Cerebellar cortex (tissue), 1 donor: Measurements from ENCODE around the gene USP4.
A peak's percentile ranks its signal among the peaks of the same experiment; 100 is the strongest.

Experiments used
- DNase-seq: peaks from one replicate; pipeline ENCODE4 v3.0.0-alpha.2; 2015; ENCODE audit warnings: low spot score

USP4 gene

GRCh38 chr3:49296781-49297411 lies 43.0 kb downstream of the USP4 start:
- DNase-seq: no peak

- DNase-seq: peak; percentile 22
Measured at GRCh38 chr3:49295489-49296058, 44.3 kb downstream of the USP4 start.

DNA sequence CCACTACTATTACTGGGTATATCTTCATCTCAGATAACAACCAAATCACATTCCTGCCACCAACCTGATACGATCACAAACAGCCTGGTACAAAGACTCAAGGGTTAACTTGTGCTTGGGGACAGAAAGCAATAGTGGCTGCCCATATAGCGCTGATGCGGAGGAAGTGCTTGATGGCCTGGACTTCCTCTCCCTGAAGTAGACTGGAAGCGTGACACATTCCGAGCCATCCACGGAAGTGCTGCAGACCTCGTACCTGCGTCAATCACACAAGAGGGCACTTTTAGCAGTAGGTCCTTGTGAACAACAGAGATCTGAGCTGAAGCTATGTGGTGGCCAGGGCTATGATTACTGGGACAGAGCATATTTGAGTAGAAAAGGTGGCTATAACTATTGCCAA lies 45.5 kb downstream of the USP4 start:
- no peak for DNase-seq

- no peak for DNase-seq
Measured at GRCh38 chr3:49283997-49284396, 55.9 kb downstream of the USP4 start.

DNA sequence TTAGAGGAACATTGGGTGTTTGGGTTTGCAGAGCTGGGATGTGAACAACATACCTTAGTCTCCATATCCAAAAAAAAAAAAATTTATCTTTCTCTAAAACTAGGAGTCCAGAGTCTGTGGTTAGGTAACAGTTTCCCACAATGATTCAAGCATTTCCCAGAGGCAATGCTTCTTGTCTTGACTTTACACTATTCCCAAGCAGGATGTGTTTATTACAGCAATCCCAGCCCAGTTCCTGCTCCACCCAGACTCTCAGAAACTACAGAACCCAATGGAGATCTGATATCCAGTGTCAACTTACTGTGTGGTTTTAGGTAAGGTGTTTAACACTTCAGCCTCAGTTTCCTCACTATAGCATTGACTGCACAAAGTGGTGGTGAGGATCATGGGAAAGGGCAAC lies 60.5 kb downstream of the USP4 start:
- DNase-seq: no peak

- DNase-seq: no peak
Measured at GRCh38 chr3:49278548-49278947, 61.3 kb downstream of the USP4 start.

GRCh38 chr3:49277383-49277775 lies 62.5 kb downstream of the USP4 start:
- peak; percentile 30 for DNase-seq

DNA sequence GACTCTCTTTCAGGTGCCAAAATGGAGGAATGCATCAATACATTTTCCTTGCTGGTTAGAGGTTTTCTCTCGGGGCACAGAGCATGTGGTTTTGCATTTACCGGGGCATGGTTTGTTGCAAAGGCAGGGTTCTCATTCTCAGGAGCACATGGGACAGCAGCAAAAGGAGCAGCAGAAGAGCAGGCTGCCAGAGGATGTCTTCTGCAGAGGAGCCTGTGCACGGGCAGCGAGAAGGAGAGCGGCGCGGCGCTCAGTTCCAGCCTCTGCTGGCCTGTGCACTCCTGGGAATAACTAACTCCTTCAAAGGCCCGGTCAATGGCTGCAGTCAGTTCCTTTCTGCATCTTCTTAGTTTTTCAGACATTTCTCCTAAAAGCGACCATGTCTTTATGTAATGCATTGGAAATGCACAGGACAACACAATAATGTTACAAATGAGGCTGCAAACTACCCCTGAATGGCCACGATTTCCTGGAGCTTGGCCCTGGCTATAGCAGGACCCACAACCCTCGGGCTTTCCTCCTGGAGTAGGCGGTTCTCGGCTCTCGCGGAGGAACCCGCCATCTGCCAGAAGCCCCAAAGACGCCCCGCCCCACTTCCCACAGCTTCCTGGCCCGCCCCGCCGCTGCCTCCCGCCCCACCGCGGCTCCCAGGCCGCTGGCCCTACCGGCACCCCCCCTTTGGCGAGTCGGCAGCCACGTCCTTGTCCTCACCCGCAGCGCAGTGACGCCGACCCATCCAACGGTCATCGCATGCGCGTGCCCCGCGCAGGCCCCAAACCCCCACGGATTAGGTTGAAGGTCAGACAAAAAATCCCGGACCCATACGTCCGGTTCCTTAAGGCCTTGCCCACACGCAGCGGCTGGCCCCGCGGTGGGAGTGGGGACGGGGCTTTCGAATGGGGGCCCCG lies 63.1 kb downstream of the USP4 start, which contains the start of gene C3orf62:
C3orf62 (minus strand) TSS at position 758 of the 908 bp plus-strand sequence; CDS start at position 398, 360 bp downstream.
- DNase-seq: peak; percentile 77

DNA sequence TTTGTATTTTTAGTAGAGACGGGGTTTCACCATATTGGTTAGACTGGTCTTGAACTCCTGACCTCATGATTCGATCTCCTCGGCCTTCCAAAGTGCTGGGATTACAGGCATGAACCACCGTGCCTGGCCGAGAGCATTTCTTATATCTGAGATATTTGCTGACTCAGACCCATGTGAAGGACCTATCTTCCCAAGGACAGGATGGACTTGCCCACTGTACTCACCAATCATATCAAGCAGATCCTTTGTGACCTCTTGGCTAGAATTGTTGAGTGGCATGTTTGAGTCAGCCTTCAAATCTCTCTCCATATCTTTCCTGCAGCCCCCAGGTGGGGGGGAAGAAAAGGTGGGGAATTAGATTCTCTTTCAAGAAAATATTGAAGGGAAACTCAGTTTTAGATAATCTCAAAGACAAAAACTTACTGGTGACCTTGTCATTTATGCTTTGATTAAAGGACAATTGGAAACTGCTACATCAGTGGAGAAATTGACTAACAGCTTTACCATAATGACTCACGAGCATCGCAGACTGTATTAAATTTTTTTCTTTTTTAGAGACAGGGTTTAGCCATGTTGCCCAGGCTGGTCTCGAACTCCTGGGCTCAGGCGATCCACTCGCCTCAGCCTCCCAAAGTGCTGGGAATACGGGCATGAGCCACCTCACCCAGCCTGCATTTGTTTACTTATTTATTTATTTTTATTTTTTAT lies 65.9 kb downstream of the USP4 start:
- no peak for DNase-seq

GRCh38 chr3:49271047-49271446 lies 68.8 kb downstream of the USP4 start:
- DNase-seq: no peak

DNA sequence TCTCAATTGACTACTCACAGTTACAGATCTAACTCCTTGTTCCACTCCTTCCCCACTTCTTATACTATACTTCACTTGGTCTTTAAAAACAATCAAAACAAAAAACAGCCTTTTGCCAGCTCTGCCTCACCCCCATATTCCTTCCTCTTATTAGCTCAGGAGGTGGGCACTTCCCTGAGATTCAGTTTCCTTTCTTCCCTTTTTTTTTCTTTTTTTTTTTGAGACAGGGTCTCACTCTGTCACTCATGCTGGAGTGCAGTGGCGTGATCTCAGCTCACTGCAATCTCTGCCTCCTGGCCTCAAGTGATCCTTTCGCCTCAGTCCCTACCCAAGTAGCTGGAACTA lies 69.7 kb downstream of the USP4 start:
- no peak for DNase-seq

GRCh38 chr3:49269443-49270155 lies 70.3 kb downstream of the USP4 start:
- no peak for DNase-seq

GRCh38 chr3:49266410-49267095 lies 73.3 kb downstream of the USP4 start:
- DNase-seq: no peak

DNA sequence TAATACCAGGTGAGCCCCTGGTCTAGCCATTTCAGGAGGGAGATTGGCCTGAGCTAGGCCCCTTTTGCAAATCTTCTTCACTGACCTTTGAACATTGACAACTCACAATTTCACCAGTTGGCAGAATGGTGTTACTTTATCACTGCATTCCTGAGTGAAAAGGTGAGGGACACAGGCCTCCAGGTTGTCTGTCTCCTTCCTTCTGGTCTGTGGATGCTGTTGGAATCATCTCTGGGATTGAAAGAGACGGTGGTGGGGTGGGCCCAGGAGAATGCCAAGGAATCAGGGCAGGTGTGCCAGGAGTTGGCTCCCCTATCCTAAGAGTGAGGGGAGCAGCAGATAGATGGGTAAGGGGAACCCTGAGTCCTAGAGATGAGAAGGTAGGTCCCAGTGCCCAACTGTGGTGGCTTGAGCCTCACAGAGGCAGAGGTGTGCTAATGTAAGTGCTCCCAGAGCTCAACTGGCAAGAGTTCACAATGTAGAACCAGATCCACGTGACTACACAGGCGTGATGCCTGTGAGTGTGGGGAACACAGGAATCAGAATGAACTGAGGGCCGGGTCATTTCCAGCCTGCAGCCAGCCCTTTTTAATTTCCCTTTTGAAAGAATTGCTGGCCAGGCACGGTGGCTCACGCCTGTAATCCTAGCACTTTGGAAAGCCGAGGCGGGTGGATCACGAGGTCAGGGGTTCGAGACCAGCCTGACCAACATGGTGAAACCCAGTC lies 74.0 kb downstream of the USP4 start:
- DNase-seq: no peak

GRCh38 chr3:49263159-49263889 lies 76.5 kb downstream of the USP4 start:
- no peak for DNase-seq

GRCh38 chr3:49260806-49261324 lies 79.0 kb downstream of the USP4 start:
- no peak for DNase-seq

DNA sequence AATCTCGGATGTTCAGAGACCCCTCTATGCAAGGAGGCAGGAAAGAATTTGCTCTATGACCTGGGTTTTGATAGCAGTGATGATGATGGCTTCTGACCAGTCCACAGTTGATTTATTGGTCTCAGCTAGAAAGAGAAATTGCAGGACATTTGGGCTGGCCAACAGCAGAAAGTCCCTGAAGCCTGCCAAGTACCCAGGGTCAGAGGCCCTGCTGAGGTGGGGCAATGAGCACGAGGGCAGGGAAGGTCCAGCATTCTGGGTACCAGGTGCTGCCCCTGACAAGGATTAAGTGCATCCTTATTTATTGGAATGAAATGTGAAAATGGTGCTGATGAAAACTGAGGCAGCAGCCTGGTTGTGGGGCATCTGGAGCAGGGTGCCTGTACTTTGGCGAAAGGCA lies 82.7 kb downstream of the USP4 start:
- no peak for DNase-seq

GRCh38 chr3:49255718-49256511 lies 83.9 kb downstream of the USP4 start:
- DNase-seq: no peak

DNA sequence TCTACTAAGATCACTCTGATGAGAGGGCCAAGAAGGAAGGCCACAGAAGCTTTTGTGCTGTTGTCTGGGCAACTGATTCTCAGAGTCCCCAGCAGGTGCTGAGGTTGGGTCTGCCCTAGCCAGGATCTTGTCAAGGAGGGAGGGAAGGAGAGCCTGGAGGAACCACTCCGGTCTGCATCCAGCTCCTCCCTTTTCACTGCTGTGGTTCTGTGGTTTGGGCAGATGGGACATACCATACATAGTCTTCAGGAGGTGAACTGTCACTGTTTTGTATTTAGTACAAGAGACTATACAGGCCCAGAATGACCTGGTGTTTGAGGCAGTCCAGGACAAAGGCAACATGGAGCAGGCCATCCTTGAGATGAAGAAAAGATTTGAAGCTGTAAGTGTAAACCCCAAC lies 84.7 kb downstream of the USP4 start:
- DNase-seq: no peak
